HepG2 (cell line): ENCODE data around the gene TTC1. TPM values are rescaled to one million over a fixed set of nuclear protein-coding genes. Genes with fewer than 3 reads are reported as not detected.

Source experiments
- ATAC-seq: fragments of 200-7000 bp; cut with Tn5 transposase; 3 replicates; pipeline ENCODE4 v1.9.1; 2020; ENCODE audit warnings: mild to moderate bottlenecking, moderate library complexity
- BruUV-seq: library from RNA; stranded (reverse); fragments of 400-500 nt; replicated peaks from 2 replicates; lab custom pipeline; 2021; lab: Mats Ljungman, UMichigan
- CTCF ChIA-PET: fragments of 300-600 bp; formaldehyde crosslinking; extraction: SDS; loops from one replicate; lab custom pipeline; 2021; ENCODE audit warnings: low total read pairs, inconsistent platforms, low intra/inter-chr PET ratio; lab: Yijun Ruan, JAX
- POLR2A ChIA-PET: fragments of 350-600 bp; sonication (Branson Sonifier 250); formaldehyde crosslinking; loops from one replicate; lab custom pipeline; 2020; ENCODE audit warnings: antibody characterized with exemption, inconsistent platforms; lab: Yijun Ruan, JAX
- DNase-seq: peaks from one replicate; pipeline ENCODE4 v3.0.0-alpha.2; 2015; ENCODE audit warnings: low spot score
- FAIRE-seq: peaks from 3 replicates; lab custom pipeline; 2011; peaks lifted over from hg19 to GRCh38; lab: Jason Lieb, UNC
- H2AFZ ChIP-seq: one replicate; pipeline ENCODE4 v1.6.1; 2011; ENCODE audit warnings: low read length, inconsistent platforms
- H3K27ac ChIP-seq: fragments of 300-600 bp; 3 replicates; pipeline ENCODE4 v1.8.0; 2011; ENCODE audit warnings: mixed run types, mild to moderate bottlenecking, mixed read lengths, low read length, inconsistent platforms; ENCODE audit not compliant: insufficient read depth; ENCODE audit errors: extremely low read length
- H3K27me3 ChIP-seq, 2 experiments: fragments of 200-600 bp in 1 of 2; 2 replicates in 1 of 2; 3 replicates in 1 of 2; pipeline versions ENCODE4 v1.6.0 to v1.8.0; 2011; ENCODE audit warnings: low read length in 2 of 2, mild to moderate bottlenecking in 2 of 2, moderate library complexity in 2 of 2, inconsistent platforms in 1 of 2; ENCODE audit not compliant: insufficient read depth in 2 of 2, control insufficient read depth in 1 of 2
- H3K36me3 ChIP-seq, 2 experiments: fragments of 200-600 bp in 1 of 2; replicated peaks in 1 of 2; 2 replicates in 1 of 2; 3 replicates in 1 of 2; pipeline versions ENCODE4 v1.5.1 to v1.8.0; 2011; ENCODE audit warnings: low read length in 2 of 2, inconsistent platforms in 1 of 2; ENCODE audit not compliant: insufficient read depth in 2 of 2, control insufficient read depth in 1 of 2
- H3K4me1 ChIP-seq: 2 replicates; pipeline ENCODE4 v1.5.1; 2012; ENCODE audit warnings: low read length, inconsistent platforms; ENCODE audit not compliant: insufficient read depth
- H3K4me2 ChIP-seq: 2 replicates; pipeline ENCODE4 v1.6.0; 2011; ENCODE audit warnings: low read depth, low read length, inconsistent platforms
- H3K4me3 ChIP-seq, 3 experiments: fragments of 200-600 bp in 1 of 3; sonication (generic), shearing (Covaris generic) in 1 of 3; replicated peaks in 1 of 3; 2 replicates each; pipeline ENCODE4 v1.5.1; 2011 to 2016; ENCODE audit warnings: low read length in 3 of 3, inconsistent platforms in 2 of 3, low read depth in 2 of 3, mild to moderate bottlenecking in 2 of 3, control low read depth in 1 of 3, mixed read lengths in 1 of 3; ENCODE audit not compliant: insufficient read depth in 1 of 3
- H3K79me2 ChIP-seq: one replicate; pipeline ENCODE4 v1.6.1; 2011; ENCODE audit warnings: low read length, inconsistent platforms; ENCODE audit not compliant: insufficient read depth
- H3K9ac ChIP-seq: 2 replicates; pipeline ENCODE4 v1.6.0; 2011; ENCODE audit warnings: mild to moderate bottlenecking, low read depth, low read length, inconsistent platforms; ENCODE audit not compliant: insufficient read depth
- H3K9me3 ChIP-seq: 2 replicates; pipeline ENCODE4 v1.5.1; 2012; ENCODE audit warnings: mild to moderate bottlenecking, low read length
- H4K20me1 ChIP-seq: 2 replicates; pipeline ENCODE4 v1.6.0; 2011; ENCODE audit warnings: inconsistent platforms, mild to moderate bottlenecking, low read length, moderate library complexity; ENCODE audit not compliant: insufficient read depth
- ARNT ChIP-seq: fragments of 450-650 bp; IDR thresholded peaks from 2 replicates; pipeline ENCODE4 v1.6.1; 2017
- CEBPB ChIP-seq: IDR thresholded peaks from 2 replicates; pipeline ENCODE4 v1.6.1; 2011; ENCODE audit warnings: low read depth, low read length, improper control_type of control experiment, borderline replicate concordance
- CEBPG ChIP-seq: IDR thresholded peaks from 2 replicates; pipeline ENCODE4 v1.6.1; 2016
- ELF1 ChIP-seq: sonication (generic); formaldehyde crosslinking; IDR thresholded peaks from 2 replicates; pipeline ENCODE4 v1.4.0; 2020; ENCODE audit warnings: missing genetic modification reagents
- NCOA2 ChIP-seq: sonication (generic); formaldehyde crosslinking; IDR thresholded peaks from 2 replicates; pipeline ENCODE4 v1.8.0; 2022; ENCODE audit warnings: inconsistent platforms
- NFRKB ChIP-seq: fragments of 450-650 bp; IDR thresholded peaks from 2 replicates; pipeline ENCODE4 v1.6.1; 2017
- PCBP2 ChIP-seq: fragments of 200-400 bp; formaldehyde crosslinking; optimal IDR thresholded peaks from 2 replicates; pipeline ENCODE3; 2018; ENCODE audit warnings: low read length, low read depth; ENCODE audit not compliant: poor library complexity, severe bottlenecking
- POLR2A ChIP-seq, 2 experiments: IDR thresholded peaks; 2 replicates each; pipeline ENCODE4 v1.6.1; 2011; ENCODE audit warnings: low read depth in 2 of 2, low read length in 2 of 2, mild to moderate bottlenecking in 1 of 2, moderate library complexity in 1 of 2; ENCODE audit not compliant: insufficient read depth in 1 of 2
- RARG ChIP-seq: sonication (generic); formaldehyde crosslinking; IDR thresholded peaks from 2 replicates; pipeline ENCODE4 v1.4.0; 2020; ENCODE audit warnings: low read depth, mild to moderate bottlenecking, missing genetic modification reagents
- SRSF9 ChIP-seq: fragments of 200-400 bp; formaldehyde crosslinking; IDR thresholded peaks from 2 replicates; pipeline ENCODE4 v1.6.1; 2018; ENCODE audit warnings: borderline replicate concordance, mild to moderate bottlenecking, low read depth, low read length; ENCODE audit not compliant: insufficient read depth, poor library complexity, severe bottlenecking
- TEAD2 ChIP-seq: sonication (generic); formaldehyde crosslinking; IDR thresholded peaks from 2 replicates; pipeline ENCODE4 v1.9.0; 2021; ENCODE audit warnings: missing genetic modification reagents
- TSC22D2 ChIP-seq: sonication (generic); formaldehyde crosslinking; IDR thresholded peaks from 2 replicates; pipeline ENCODE4 v1.5.1; 2020; ENCODE audit warnings: missing genetic modification reagents, mild to moderate bottlenecking, borderline replicate concordance
- ZNF33A ChIP-seq: sonication (generic); formaldehyde crosslinking; IDR thresholded peaks from 2 replicates; pipeline ENCODE4 v1.5.1; 2020; ENCODE audit warnings: missing genetic modification reagents, mild to moderate bottlenecking, moderate library complexity, borderline replicate concordance
- ZNF737 ChIP-seq: sonication (generic); formaldehyde crosslinking; IDR thresholded peaks from 2 replicates; pipeline ENCODE4 v1.5.0; 2020; ENCODE audit warnings: missing genetic modification reagents, mild to moderate bottlenecking, borderline replicate concordance
- WGBS: methylation state at CpG from one replicate; pipeline ENCODE4 v1.1.6; 2017; ENCODE audit warnings: low lambda C conversion rate; 5-methylcytosine and 5-hydroxymethylcytosine counted together
- in situ Hi-C: cut with HindIII; loops from 2 replicates; pipeline ENCODE4 v1.10.0; 2017; ENCODE audit warnings: low pct_unique_long_range_greater_than_20kb; ENCODE audit not compliant: extremely low pct_ligation_motif_present
- intact Hi-C: fragments of 100-400 bp; cut with micrococcal nuclease; formaldehyde crosslinking; loops from one replicate; pipeline ENCODE4 v1.10.0; 2022; ENCODE audit not compliant: unreplicated experiment
- polyA plus RNA-seq, 8 experiments: library from polyadenylated mRNA; depleted of rRNA in 3 of 8; stranded (reverse) in 7 of 8; unstranded in 1 of 8; fragments of >200 nt; fragmentation: Illumina TruSeq in 4 of 8; extraction: Trizol in 4 of 8; gene quantifications; 2 replicates each; pipeline versions ENCODE4 v1.2.1 to v1.2.3, GENCODE V29; 2011 to 2016; ENCODE audit warnings: low read depth in 4 of 8, missing spikeins in 1 of 8, mixed read lengths in 1 of 8; ENCODE audit not compliant: insufficient read depth in 1 of 8
- total RNA-seq, 5 experiments: library from RNA; depleted of rRNA; stranded (reverse); fragments of >200 nt; fragmentation: Illumina TruSeq; extraction: Trizol; gene quantifications; 2 replicates each; pipeline ENCODE4 v1.2.3, GENCODE V29; 2016; ENCODE audit warnings: low read depth in 1 of 5

TTC1 gene
- total and polyA plus RNA-seq, 2 of the 13 experiments (the other 11 are each of a cell fraction or from before 2014, with no cell fraction given), result 16.1 to 72.1 TPM

- Histone ChIP-seq H3K36me3 (peaks cover 3 to 9% of the 10 kb centered on the region in 2 experiments; a peak in 3 of 5 replicates), H3K79me2 (no peaks in the 10 kb centered on the region), H3K27ac (no peak overlapping the region), H2AFZ (no peak overlapping the region), H3K4me3 (no peak overlapping the region), H3K9ac (no peak overlapping the region), H4K20me1 (no peaks in the 10 kb centered on the region), H3K4me1 (no peaks in the 10 kb centered on the region), H3K4me2 (no peak overlapping the region), H3K9me3 (no peaks in the 10 kb centered on the region), H3K27me3 (no peaks in the 10 kb centered on the region)
- ChIA-PET CTCF (no interaction called here), POLR2A (interaction anchor here (1.2 kb wide), 1 partner anchor 14 kb away, joined by 4 read pairs; the partner anchor contains the start of gene TTC1)
- DNase-seq (no peak), FAIRE-seq (no peak), ATAC-seq (no peak)
- in situ Hi-C loops (no loop called here), intact Hi-C loops (loop anchor here (5.0 kb wide), 2 partner anchors 174 to 324 kb away; no protein-coding TSS in a partner anchor)
- no TSS peak for BruUV-seq
- TF ChIP-seq TSC22D2 (CRISPR knock-in tag) (no peak), CEBPG (CRISPR knock-in tag) (0 out of 2 replicates have a peak, but pooled peaks have one; percentile 21), CEBPB (0 out of 2 replicates have a peak, but pooled peaks have one; percentile 40)
- 96% methylated on average over 11 of the region's 11 CpGs for WGBS
Observed at GRCh38 chr5:160023007-160023907, 14.3 kb downstream of the TTC1 start.

GRCh38 chr5:160023908-160024630 is 15.1 kb downstream of the TTC1 start:
- no peak overlapping the region for H3K4me2 ChIP-seq
- DNase-seq (no peak), ATAC-seq (no peak), FAIRE-seq (no peak)
- 95% methylated on average over 1 of the region's 1 CpG for WGBS
- ChIA-PET POLR2A (interaction anchor here (1.2 kb wide), 1 partner anchor 15 kb away, joined by 4 read pairs; the partner anchor contains the start of gene TTC1), CTCF (no interaction called here)
- H4K20me1 ChIP-seq, result no peaks in the 10 kb centered on the region
- H3K4me3 ChIP-seq, result no peak overlapping the region
- intact Hi-C loops (loop anchor here (5.0 kb wide), 2 partner anchors 173 to 323 kb away; no protein-coding TSS in a partner anchor), in situ Hi-C loops (no loop called here)
- H2AFZ ChIP-seq, result no peak overlapping the region
- H3K36me3 ChIP-seq, result peaks cover 3 to 12% of the 10 kb centered on the region in 2 experiments; a peak in 3 of 5 replicates
- no peak overlapping the region for H3K27ac ChIP-seq
- no peaks in the 10 kb centered on the region for H3K79me2 ChIP-seq
- H3K9me3 ChIP-seq, result no peaks in the 10 kb centered on the region
- H3K9ac ChIP-seq, result no peak overlapping the region
- peaks cover 2% of the 10 kb centered on the region; the same call in 1 of the 2 replicates for H3K4me1 ChIP-seq
- no TSS peak for BruUV-seq
- H3K27me3 ChIP-seq, result no peaks in the 10 kb centered on the region
- TF ChIP-seq PCBP2 (no peak), ELF1 (CRISPR knock-in tag) (no peak), RARG (no peak), ARNT (no peak), SRSF9 (no peak), ZNF737 (CRISPR knock-in tag) (no peak), NFRKB (no peak), POLR2A (IDR thresholded peaks at IDR 0.05; ENCODE audit: insufficient read depth in 1 of 2, low read depth in 2 of 2, low read length in 2 of 2) (no peak), NCOA2 (no peak), TEAD2 (no peak), ZNF33A (CRISPR knock-in tag) (no peak)
